SW 1271 (cell line): Measurements from ENCODE around the gene ITK.

ENCODE experiments used
- DNase-seq, 2 experiments: peaks; one replicate each; lab custom pipeline; 2025; lab: John Stamatoyannopoulos, UW

The ITK gene

DNA sequence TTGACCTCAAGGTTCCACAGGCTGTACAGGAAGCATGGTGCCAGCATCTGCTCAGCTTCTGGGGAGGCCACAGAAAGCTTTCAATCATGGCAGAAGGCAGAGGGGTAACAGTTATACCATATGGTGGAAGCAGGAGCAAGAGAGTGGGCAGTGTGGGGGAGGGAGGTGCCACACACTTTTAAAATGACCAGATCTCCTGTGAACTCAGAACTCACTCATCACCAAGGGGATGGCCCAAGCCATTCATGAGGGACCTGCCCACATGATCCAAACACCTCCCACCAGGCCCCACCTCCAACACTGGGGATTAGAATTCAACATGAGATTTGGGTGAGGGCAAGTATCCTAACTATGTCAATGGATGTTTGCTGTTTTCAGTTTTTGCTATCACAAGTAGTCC lies 101.5 kb downstream of the ITK start:
- DNase-seq, result no peak

DNA sequence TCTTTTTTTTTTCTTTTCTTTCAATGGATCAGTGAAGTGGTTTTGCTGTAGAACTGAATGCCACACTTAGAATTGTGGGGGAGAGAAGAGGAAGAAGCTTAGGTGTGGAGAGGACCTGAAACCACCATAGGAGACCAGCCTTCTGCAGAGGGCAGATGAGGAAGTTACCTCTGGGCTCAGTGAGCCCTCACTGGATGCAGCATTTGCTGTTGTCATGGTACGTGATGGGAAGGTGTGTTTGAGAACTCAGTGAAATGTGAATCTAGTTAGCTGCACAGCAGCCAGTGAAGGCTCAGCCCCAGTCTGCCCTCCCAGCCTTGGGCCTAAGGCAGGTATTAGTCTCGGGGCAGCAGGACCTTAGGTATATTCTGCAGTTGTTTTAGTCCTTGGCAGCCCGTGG lies 102.8 kb downstream of the ITK start:
- DNase-seq, result no peak

- no peak for DNase-seq
Observed at GRCh38 chr5:157284458-157285212, 104.0 kb downstream of the ITK start.

GRCh38 chr5:157285310-157286035 lies 104.8 kb downstream of the ITK start:
- no peak for DNase-seq

DNA sequence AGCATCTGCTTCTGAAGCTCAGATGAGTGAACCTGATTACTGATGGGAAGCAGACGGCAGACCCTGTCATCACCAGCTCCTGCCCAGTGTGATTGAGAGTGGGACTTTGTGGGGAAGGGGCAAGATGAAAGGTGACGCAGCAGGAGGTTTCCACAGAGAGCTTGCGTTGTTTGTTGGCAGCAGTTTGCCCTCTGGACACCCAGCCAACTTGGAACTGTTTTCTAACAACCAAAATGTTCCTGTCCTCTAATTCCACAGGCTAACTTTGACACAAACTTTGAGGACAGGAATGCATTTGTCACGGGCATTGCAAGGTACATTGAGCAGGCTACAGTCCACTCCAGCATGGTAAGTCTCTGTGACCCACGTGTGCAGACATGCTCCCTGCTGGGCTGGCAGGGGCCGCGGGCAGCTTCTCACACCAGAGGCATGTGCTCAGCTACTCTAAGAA lies 106.1 kb downstream of the ITK start:
- no peak for DNase-seq

- no peak for DNase-seq
Observed at GRCh38 chr5:157288405-157289163, 107.9 kb downstream of the ITK start.

DNA sequence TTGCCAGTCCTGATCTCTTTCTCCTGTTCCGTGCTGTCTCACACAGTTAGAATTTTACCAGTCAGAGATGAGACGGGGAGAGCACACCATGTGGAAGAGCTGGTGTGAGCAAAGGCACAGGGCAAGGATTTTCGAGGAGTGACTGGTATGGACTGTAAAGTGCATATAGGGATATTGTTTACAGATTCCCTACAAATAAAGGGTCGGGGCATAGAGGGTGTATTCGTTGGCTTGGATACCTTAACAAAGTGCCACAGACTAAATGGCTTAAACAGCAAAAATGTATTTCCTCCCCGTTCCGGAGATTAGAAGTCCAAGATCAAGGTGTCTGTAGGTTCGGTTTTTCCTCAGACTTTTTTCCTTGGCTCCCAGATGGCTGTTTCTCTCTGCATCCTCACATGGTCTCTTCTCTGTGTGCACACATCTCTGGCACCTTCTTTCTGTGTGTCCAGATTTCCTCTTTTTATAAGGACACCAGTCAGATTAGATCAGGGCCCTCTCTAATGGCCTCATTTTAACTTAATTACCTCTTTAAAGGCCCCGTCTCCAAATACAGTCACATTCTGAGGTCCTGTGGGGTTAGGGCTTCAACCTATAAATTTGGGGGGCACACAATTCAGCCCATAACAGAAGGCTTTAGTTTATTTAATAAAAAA lies 108.7 kb downstream of the ITK start:
- no peak for DNase-seq

DNA sequence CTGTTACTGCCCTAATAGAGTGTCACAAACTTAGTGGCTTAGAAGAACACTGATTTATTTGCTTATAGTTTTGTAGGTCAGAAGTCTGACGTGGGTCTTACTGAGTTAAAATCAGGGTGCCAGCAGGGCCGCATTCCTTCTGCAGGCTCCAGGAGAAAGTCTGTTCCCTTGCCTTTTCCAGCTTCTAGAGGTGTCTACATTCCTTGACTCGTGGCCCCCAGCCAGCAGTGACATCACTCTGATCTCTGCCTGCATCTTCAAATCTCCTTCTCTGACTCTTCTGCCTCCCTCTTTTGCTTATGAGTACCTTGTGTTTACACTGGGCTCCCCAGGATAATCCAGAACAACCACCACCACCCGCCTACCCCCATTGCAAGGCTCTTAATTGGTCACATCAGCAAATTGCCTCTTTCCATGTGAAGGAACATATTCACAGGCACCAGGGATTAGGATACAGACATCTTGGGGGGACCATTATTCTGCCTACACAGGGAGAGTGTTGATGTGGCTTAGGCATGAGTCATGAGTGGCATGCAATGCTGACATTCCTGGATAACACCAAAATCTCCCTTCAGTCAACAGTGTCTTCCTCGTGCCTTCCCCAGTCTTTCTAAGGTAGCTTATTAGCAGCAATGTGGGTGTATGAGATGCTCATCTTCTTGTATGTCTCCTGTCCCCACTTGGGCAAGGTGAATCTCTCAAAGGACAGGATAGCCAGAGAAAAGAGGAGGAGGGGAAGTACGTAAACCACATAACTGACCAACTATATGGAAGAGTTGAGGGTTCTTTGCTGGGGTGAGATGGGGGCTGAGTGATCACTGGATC lies 109.7 kb downstream of the ITK start:
- DNase-seq, result no peak

- DNase-seq, result no peak
Observed at GRCh38 chr5:157290981-157291711, 110.5 kb downstream of the ITK start.

DNA sequence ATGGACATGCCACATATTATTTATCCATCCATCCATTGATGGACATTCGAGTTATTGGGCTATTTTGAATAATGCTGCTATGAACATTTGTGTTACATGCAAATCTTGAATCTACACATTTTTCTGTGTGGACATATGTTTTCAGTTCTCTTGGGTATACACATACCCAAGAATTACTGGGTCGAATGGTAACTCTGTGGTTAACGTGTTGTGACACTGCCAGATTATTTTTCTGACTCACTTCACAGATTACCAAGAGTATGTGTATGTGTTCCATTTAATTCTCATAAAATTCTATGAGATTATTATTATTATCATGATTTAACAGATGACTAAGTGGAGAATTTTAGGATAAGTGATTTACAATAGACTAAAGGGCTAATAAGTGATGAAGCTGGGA lies 112.0 kb downstream of the ITK start:
- DNase-seq, result no peak

- DNase-seq, result no peak
Observed at GRCh38 chr5:157294407-157295091, 113.9 kb downstream of the ITK start.

DNA sequence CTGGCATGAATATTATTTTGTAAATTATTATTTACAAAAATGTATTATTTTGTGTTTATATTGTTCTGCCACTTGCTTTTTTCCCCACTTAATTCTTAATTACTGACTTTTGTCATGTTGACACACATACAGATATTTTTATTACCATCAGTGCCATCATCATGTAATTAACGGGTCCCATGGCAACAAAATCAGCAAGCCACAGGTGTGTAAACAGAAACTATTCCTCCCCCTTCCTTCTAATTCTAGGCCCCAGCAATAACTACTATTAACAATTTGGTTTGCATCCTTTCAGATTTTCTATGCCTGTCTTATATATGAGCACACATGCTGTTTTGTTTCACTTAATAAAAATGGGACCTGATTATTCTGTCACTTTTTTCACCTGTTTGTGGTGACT lies 114.6 kb downstream of the ITK start:
- no peak for DNase-seq

DNA sequence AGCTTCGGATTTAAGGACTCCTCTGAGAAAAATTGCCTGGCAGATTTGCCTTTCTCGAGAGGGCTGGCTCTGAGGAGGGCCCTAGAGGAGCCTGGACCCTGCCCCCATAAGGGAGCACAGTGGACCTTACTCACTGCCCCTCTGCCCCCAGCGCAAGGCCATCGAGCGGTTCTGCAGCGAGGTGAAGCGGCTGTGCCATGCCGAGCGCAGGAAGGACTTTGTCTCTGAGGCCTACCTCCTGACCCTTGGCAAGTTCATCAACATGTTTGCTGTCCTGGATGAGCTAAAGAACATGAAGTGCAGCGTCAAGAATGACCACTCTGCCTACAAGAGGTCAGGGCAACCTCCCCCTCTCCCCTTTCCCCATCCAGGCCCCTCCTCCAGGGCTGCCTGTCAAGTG lies 119.9 kb downstream of the ITK start:
- no peak for DNase-seq

DNA sequence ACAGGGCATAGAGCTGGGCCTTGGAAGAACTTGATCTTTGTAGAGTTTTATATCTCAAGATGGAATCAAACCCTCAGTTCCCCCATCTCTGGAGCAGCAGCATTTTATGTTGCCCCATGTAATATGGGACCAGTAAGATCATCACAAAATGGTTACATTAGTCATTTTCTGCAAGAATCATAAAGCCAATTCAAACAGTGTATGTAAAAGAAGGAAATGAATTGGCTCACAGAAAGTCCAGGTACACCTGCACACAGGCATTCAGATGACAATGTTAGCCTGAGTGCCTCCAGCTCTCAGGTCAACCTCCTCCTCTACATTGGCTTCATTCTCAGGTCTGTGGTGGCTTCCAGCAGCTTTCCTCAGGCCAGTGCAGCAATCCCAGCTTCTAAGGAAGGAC lies 120.4 kb downstream of the ITK start:
- no peak for DNase-seq

DNA sequence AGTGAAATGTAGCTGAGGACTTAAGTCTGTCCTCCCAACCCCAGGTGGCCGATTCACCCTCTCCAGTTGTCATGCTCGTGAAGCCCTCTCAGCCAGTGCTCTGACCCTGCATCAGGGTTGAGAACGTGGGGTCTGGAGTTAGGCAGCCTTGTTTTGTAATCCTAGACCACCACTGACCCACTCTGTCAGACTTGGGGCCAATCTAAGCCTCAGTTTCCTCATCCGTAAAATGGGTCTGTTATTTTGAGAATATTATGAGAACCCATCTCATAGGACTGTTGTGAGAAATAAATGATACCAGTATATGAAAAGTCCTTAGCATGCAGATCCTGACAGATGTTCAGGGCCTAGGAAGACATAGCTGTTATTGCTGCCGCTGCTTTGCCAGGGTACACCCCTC lies 122.4 kb downstream of the ITK start:
- no peak for DNase-seq

DNA sequence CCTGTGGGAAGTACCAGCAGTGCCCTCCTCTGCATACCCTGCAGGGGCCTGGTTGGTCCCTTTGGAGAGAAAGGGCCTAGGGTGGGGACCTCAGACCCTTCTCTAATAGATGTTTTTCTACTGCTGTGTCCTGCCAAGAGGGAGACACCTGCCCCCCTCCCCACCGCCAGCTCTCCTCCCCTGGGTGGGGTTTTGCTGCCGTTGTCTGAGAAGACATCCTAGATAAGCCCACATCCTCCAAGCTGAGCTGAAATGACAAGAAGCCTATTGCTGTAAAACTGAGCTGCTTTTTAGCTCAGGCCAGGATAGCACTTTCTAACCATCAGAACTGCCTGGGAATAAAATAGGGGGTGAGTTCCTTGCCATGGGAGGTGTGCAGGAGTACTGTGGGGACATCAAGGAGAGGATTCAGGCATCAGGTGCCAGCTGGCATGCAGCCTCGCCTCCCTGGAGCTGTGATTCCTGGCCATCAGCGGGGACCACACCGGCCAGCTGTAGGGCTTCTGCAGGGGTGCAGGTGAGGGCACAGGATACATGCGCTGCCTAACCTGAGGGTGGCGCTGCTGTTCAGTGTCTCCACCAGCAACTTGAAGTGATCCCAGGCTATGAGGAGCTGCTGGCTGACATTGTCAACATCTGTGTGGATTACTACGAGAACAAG lies 123.2 kb downstream of the ITK start:
- DNase-seq, result no peak
